ENCODE results near the gene PHYHD1. TPM values are rescaled to one million over a fixed set of nuclear protein-coding genes. Genes with fewer than 3 reads are reported as not detected.

Gene PHYHD1
- total RNA-seq, 2 experiments from 2014 or later = 0.61 to 1.5 TPM

DNA sequence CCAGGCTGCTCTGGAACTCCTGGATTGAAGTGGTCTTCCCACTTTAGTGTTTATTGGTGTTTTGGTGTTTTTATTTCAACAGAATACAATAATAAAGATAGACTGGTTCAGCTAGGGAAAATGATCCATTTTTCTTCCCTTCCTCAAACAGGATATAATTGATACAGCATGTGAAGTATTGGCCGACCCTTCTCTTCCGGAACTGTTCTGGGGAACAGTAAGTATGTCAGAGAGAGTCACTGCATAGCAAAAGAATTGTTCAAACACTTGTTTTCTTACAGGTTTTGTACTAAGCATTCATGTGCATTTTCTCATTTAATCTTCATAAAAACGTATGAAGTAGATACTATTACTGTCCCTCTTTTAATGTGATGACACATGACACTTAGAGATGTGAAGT, 58.3 kb downstream of the PHYHD1 start:
- no peaks in the 10 kb centered on the region for H3K27me3 Mint-ChIP-seq
- ChIA-PET POLR2A (no interaction called here), CTCF (no interaction called here)
- intact Hi-C loops (cut with micrococcal nuclease) = no loop called here
- peaks cover 60% of the 10 kb centered on the region for H3K36me3 Mint-ChIP-seq (ENCODE audit: low read depth)
- no peak overlapping the region for H3K4me3 Mint-ChIP-seq
- ATAC-seq = no peak
- DNase-seq = no peak
- no peak overlapping the region for H3K27ac Mint-ChIP-seq
- no peaks in the 10 kb centered on the region for H3K9me3 Mint-ChIP-seq
- TF ChIP-seq CTCF (IDR thresholded peaks at IDR 0.05) = no peak
- H3K4me1 Mint-ChIP-seq (ENCODE audit: low read depth) = no peaks in the 10 kb centered on the region

DNA sequence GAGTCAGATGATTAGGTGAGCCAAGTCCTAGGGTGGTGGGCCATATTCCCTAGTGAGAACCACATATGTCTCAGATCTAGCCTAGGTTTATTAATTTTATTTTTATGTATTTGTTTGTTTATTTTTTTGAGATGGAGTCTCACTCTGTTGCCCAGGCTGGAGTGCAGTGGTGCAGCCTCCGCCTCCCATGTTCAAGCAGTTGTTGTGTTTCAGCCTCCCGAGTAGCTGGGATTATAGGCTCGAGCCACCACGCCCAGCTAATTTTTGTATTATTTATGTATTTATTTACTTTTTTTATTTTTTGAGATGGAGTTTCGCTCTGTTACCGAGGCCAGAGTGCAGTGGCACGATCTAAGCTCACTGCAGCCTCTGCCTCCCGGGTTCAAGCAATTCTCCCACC, 62.8 kb downstream of the PHYHD1 start:
- no peak overlapping the region for H3K4me3 Mint-ChIP-seq
- POLR2A ChIA-PET = interaction anchor here (1.5 kb wide), 1 partner anchor 25 kb away, joined by 4 read pairs; no protein-coding TSS in a partner anchor
- H3K4me1 Mint-ChIP-seq (ENCODE audit: low read depth) = no peaks in the 10 kb centered on the region
- TF ChIP-seq CTCF (IDR thresholded peaks at IDR 0.05) = no peak
- DNase-seq (no peak), ATAC-seq (no peak)
- intact Hi-C loops (cut with micrococcal nuclease) = no loop called here
- H3K27ac Mint-ChIP-seq = no peak overlapping the region
- H3K27me3 Mint-ChIP-seq = no peaks in the 10 kb centered on the region
- CTCF ChIA-PET = no interaction called here
- H3K9me3 Mint-ChIP-seq = no peaks in the 10 kb centered on the region
- H3K36me3 Mint-ChIP-seq (ENCODE audit: low read depth) = peaks cover 60% of the 10 kb centered on the region

DNA sequence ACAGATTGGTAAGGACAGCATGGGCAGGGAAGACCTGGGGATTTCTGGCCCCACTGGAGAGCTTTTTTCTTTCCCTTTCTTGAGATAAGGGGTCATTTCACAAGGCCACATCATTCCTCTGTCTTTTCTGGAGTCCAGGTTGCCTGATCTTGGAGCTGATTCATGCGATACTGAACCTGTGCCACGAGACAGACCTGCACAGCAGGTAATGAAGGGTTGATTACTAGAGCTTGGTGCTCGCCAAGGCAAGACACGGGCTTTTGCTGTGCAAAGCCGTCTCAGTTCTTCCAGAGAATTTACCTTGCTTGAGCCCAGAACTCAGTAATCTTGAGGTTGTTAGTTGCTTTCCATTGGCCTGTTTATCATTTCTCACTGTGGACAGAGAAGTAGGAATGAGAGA, 65.9 kb downstream of the PHYHD1 start:
- Mint-ChIP-seq H3K9me3 (no peaks in the 10 kb centered on the region), H3K27ac (no peak overlapping the region), H3K36me3 (ENCODE audit: low read depth) (peaks cover 47% of the 10 kb centered on the region), H3K4me1 (ENCODE audit: low read depth) (no peaks in the 10 kb centered on the region), H3K4me3 (no peak overlapping the region), H3K27me3 (no peaks in the 10 kb centered on the region)
- intact Hi-C loops (cut with micrococcal nuclease) = no loop called here
- TF ChIP-seq CTCF (IDR thresholded peaks at IDR 0.05) = no peak
- CTCF ChIA-PET = interaction anchor here (1.1 kb wide), 1 partner anchor 19 kb away, joined by 3 read pairs; no protein-coding TSS in a partner anchor
- DNase-seq (no peak), ATAC-seq (no peak)
- POLR2A ChIA-PET = interaction anchor here (0.9 kb wide), 1 partner anchor 14 kb away, joined by 3 read pairs; no protein-coding TSS in a partner anchor

GRCh38 chr9:128987805-128988204, 67.0 kb downstream of the PHYHD1 start:
- no peak for DNase-seq
- H3K27ac Mint-ChIP-seq = no peak overlapping the region
- H3K27me3 Mint-ChIP-seq = no peaks in the 10 kb centered on the region
- ChIA-PET CTCF (interaction anchor here (0.9 to 1.2 kb wide), 2 partner anchors 170 to 548 kb away, joined by 3 to 4 read pairs; partner anchors contain the start of gene ENDOG), POLR2A (interaction anchor here (0.7 to 0.9 kb wide), 2 partner anchors 15 to 32 kb away, joined by 3 to 5 read pairs; no protein-coding TSS in a partner anchor)
- H3K36me3 Mint-ChIP-seq (ENCODE audit: low read depth) = peaks cover 45% of the 10 kb centered on the region
- no peaks in the 10 kb centered on the region for H3K9me3 Mint-ChIP-seq
- H3K4me1 Mint-ChIP-seq (ENCODE audit: low read depth) = no peaks in the 10 kb centered on the region
- intact Hi-C loops (cut with micrococcal nuclease) = no loop called here
- no peak for ATAC-seq
- no peak for TF ChIP-seq CTCF (IDR thresholded peaks at IDR 0.05)
- H3K4me3 Mint-ChIP-seq = no peak overlapping the region

Other genes starting within 250 kb of the PHYHD1 start
- 100 to 1,000 TPM; 749 to 755 TPM for gene SET, start 231.8 kb upstream of the PHYHD1 start, total RNA-seq
- gene PKN3, start 218.5 kb upstream of the PHYHD1 start, total RNA-seq = 10 to 100 TPM in 1 of 2 experiments, 1 to 10 TPM in 1; 9.3 to 10.7 TPM
- gene ZDHHC12, start 196.9 kb upstream of the PHYHD1 start, total RNA-seq = 10 to 100 TPM; 44.9 to 48.7 TPM
- 10 to 100 TPM; 14.9 to 17.8 TPM for gene ZER1, start 149.1 kb upstream of the PHYHD1 start, total RNA-seq
- gene TBC1D13, start 133.7 kb upstream of the PHYHD1 start, total RNA-seq = 10 to 100 TPM; 11.7 to 12.5 TPM
- 10 to 100 TPM; 21.8 to 23.9 TPM for gene ENDOG, start 102.5 kb upstream of the PHYHD1 start, total RNA-seq
- gene SPOUT1, start 91.2 kb upstream of the PHYHD1 start, total RNA-seq = 10 to 100 TPM; 85.9 to 91.2 TPM
- gene KYAT1, start 39.0 kb upstream of the PHYHD1 start, total RNA-seq = 10 to 100 TPM; 17.0 to 18.6 TPM
- gene LRRC8A, start 38.8 kb upstream of the PHYHD1 start, total RNA-seq = 10 to 100 TPM; 15.1 to 16.2 TPM
- gene DOLK, start 26.6 kb downstream of the PHYHD1 start, total RNA-seq = 1 to 10 TPM; 5.7 TPM
- 100 to 1,000 TPM in 1 of 2 experiments, 10 to 100 TPM in 1; 96.2 to 110 TPM for gene NUP188, start 26.7 kb downstream of the PHYHD1 start, total RNA-seq
- gene SH3GLB2, start 107.3 kb downstream of the PHYHD1 start, total RNA-seq = 10 to 100 TPM; 49.3 to 50.8 TPM
- 10 to 100 TPM; 34.6 to 35.8 TPM for gene MIGA2, start 115.6 kb downstream of the PHYHD1 start, total RNA-seq
- 10 to 100 TPM; 12.7 to 15.2 TPM for gene DOLPP1, start 160.1 kb downstream of the PHYHD1 start, total RNA-seq
- gene CRAT, start 189.8 kb downstream of the PHYHD1 start, total RNA-seq = 10 to 100 TPM; 11.8 to 12.7 TPM
- gene PTPA, start 190.4 kb downstream of the PHYHD1 start, total RNA-seq = 10 to 100 TPM; 95.3 to 98.5 TPM

All from activated CD8-positive, alpha-beta T cell treated with anti-CD3 and anti-CD28 coated beads for 36 hours (primary cell).